Activated naive CD8-positive, alpha-beta T cell (primary cell): ENCODE results near the gene WDFY4.

Experiments used
- H3K27ac Mint-ChIP-seq: one replicate; pipeline ENCODE4 v1.8.0; 2021; ENCODE audit warnings: mixed read lengths
- H3K27me3 Mint-ChIP-seq: one replicate; pipeline ENCODE4 v1.8.0; 2021; ENCODE audit warnings: mixed read lengths
- H3K36me3 Mint-ChIP-seq: one replicate; pipeline ENCODE4 v1.8.0; 2021; ENCODE audit warnings: mixed read lengths
- H3K4me1 Mint-ChIP-seq: one replicate; pipeline ENCODE4 v1.8.0; 2021; ENCODE audit warnings: low read depth, mixed read lengths
- H3K4me3 Mint-ChIP-seq: one replicate; pipeline ENCODE4 v1.8.0; 2021; ENCODE audit warnings: mild to moderate bottlenecking, mixed read lengths
- H3K9me3 Mint-ChIP-seq: one replicate; pipeline ENCODE4 v1.8.0; 2021; ENCODE audit warnings: low read depth, mixed read lengths

WDFY4 gene

DNA sequence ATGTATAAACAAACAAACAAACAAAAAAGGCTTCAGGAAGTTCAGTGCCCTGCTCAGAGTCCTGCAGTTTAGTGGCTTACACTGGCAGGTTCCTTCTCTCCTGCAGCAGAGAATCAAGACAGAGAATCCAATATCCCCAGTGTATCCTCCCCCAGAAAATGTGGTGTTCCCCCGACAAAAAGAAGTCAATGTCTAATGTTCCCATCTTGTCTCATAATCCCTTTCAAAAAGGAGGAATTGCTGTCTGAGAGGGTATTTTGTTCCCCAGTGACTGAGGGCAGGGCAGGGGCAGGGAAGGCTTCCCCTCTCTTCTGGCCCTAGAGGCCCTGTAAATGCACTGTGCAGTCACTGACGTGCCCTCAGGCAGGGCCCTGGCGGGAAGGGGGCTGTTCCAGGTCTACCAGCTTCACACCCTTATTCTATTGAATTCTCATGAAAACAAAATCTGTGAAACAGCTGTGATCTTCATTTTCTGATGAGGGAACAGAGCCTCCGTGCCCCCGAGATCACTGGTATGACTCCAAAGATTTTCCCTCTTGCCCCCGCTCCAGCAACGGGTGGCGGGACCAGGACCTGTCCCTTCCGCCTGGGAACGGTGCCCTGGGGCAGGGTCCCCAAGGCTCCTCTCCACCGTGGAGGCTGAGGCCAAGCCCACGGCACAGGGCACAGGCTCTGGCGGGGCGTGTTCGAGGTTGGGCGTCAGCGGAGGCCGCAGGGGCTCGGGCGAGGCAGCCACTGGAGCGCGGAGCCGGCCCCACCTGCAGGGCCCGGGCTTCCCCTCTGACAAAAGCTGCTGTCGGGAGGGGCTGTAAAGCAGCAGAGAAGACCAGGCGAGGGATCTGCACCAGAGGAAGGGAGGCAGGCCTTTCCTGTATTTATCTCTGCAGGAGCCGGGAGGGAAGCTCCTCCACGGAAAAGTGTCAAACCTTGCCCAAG lies 13.4 kb upstream of the WDFY4 start:
- Mint-ChIP-seq H3K4me1 (no peaks in the 10 kb centered on the region), H3K9me3 (no peaks in the 10 kb centered on the region), H3K27ac (no peak overlapping the region), H3K27me3 (peaks cover 8% of the 10 kb centered on the region), H3K4me3 (no peak overlapping the region), H3K36me3 (no peaks in the 10 kb centered on the region)

DNA sequence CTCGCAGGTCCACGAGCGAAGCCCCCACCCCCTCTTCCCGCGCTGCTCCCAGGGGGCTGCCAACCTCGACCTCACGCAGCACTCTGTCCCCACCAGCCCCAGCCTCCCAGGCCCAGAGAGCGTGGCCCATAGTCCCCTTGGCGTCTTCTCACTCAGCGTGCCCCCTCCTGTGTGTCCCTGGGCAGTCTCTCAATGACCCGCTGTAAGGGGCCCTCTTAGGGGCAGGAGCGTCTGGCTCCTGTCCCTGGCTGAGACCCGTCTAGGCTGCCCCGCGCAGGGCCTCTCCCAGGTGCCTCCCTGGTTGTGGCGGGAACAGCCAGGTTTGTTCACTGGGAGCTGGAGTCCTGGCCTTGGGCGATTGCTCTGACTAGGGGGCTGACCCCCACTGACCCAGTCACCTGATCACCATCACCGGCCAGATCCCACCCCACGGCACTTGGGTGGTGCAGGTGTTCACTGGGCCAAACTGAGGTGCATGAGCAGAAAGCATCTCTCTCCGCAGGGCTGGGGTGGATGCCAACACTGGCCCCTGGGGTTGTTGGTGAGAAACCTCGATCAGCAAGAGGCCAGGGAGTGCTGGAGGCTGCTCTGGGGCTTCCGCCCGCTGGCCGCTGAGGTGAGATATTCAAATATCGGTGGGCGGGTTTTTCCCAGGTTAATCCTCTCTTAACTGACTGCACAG lies 12.6 kb upstream of the WDFY4 start:
- Mint-ChIP-seq H3K27ac (no peak overlapping the region), H3K27me3 (peaks cover 8% of the 10 kb centered on the region), H3K9me3 (no peaks in the 10 kb centered on the region), H3K4me1 (no peaks in the 10 kb centered on the region), H3K4me3 (no peak overlapping the region), H3K36me3 (no peaks in the 10 kb centered on the region)

DNA sequence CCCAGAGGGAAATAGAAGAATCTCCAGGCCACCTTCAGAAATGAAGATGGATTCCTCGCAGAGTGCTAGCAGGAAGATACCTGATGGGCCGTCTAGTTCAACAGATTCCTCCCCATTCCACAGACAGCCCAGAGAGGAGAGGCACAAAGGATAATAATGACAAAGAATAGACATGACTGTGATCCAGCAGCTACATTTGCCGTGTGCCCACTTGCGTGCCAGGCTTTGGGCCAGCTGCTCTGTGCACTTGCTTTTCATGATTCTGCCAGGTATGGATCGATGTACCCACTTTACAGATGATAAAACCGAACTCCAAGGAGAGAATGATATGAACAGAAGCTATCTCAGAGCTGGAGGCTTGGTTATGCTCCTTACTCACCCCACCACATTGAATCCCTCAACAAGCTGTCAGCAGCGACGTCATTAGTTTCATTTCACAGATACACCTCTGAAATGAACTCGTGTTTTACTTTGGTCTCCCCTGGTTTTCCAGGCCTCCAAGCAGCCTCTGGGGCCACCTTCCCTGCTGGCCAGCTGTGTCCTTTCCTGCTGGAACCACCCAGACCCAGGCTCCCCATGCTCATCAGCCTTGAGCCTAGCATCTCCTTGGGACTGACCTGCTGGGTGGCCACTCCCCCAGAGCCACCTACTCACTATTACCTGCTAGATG lies 11.9 kb upstream of the WDFY4 start:
- H3K27me3 Mint-ChIP-seq = peaks cover 8% of the 10 kb centered on the region
- H3K27ac Mint-ChIP-seq = no peak overlapping the region
- no peaks in the 10 kb centered on the region for H3K36me3 Mint-ChIP-seq
- no peaks in the 10 kb centered on the region for H3K4me1 Mint-ChIP-seq
- H3K9me3 Mint-ChIP-seq = no peaks in the 10 kb centered on the region
- no peak overlapping the region for H3K4me3 Mint-ChIP-seq

DNA sequence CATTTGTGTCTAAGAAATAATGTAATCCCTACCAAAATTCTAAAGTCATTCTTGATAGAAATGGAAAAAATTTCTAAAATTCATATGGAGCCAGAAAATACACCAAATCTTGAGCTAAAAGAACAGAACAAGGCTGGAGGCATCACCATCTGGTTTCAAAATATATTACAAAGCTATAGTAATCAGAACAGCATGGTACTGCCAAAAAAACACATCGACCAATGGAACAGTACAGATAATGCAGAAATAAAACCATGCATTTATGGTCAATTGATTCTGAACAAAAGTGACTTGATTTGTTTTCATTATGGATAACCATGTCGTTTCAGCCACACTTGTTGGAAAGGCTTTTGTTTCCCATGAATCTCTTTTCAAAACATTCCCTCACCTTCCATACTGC lies 7.0 kb upstream of the WDFY4 start:
- Mint-ChIP-seq H3K4me3 (no peak overlapping the region), H3K4me1 (no peaks in the 10 kb centered on the region), H3K36me3 (no peaks in the 10 kb centered on the region), H3K27me3 (peaks cover 9% of the 10 kb centered on the region), H3K27ac (no peak overlapping the region), H3K9me3 (no peaks in the 10 kb centered on the region)

DNA sequence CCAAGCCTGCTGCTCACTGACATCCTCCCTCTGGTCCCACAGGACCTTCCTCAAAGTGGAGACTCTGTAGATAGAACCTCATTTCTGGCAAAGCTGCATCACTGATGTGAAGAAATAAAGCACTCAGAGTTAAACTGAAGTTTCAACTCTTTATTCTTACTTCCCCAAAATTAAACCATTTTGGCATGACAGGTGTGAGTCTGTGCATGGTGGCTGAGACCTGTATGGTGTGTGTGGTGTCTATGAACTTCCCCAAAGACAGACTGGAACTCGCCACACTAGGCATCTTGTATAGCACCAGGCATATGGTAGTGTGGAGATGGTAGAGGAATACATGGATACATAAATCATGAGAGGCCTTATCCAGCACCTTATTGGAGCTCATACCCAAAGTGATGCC lies 6.6 kb upstream of the WDFY4 start:
- Mint-ChIP-seq H3K36me3 (no peaks in the 10 kb centered on the region), H3K27ac (no peak overlapping the region), H3K27me3 (peaks cover 5% of the 10 kb centered on the region), H3K9me3 (no peaks in the 10 kb centered on the region), H3K4me1 (no peaks in the 10 kb centered on the region), H3K4me3 (no peak overlapping the region)

DNA sequence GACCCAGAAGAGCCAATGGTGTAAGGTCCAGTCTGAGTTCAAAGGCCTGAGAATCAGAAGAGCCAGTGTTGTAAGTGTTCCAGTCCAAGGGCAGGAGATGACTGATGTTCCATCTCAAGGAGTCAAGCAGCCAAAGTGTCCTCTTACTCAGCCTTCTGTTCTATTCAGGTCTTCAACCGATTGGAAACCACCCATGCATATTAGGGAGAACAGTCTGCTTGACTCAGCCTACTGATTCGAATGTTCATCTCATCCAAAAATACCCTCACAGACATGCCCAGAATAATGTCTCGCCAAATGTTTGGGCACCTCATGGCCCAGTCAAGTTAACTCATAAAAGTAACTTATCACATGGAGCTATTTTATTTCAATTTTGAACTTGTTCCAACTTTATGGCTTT lies 2.9 kb upstream of the WDFY4 start:
- no peak overlapping the region for H3K27ac Mint-ChIP-seq
- no peaks in the 10 kb centered on the region for H3K9me3 Mint-ChIP-seq
- no peaks in the 10 kb centered on the region for H3K36me3 Mint-ChIP-seq
- H3K4me1 Mint-ChIP-seq = no peaks in the 10 kb centered on the region
- H3K4me3 Mint-ChIP-seq = no peak overlapping the region
- peaks cover 6% of the 10 kb centered on the region for H3K27me3 Mint-ChIP-seq

DNA sequence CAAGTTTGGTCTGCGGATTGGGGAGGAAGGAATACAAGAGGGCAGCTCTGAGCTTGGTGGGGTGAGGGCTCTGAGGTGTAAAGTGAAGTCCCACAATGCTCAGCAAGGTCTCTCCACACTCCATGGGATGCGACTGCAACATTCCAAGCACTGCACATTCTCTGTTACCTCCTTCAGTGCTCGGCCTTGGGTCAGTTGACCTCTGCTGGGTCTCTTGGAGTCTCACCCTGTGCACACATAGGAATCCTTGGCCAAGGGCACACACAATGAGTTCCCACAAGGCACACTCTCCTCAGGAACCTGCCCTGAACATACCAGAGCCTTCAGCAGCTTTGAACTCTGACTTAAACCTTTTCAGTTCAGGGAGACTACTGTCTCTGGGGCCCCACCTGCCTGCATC lies 2.4 kb upstream of the WDFY4 start:
- no peaks in the 10 kb centered on the region for H3K4me1 Mint-ChIP-seq
- no peak overlapping the region for H3K27ac Mint-ChIP-seq
- H3K36me3 Mint-ChIP-seq = no peaks in the 10 kb centered on the region
- H3K27me3 Mint-ChIP-seq = peaks cover 6% of the 10 kb centered on the region
- H3K9me3 Mint-ChIP-seq = no peaks in the 10 kb centered on the region
- no peak overlapping the region for H3K4me3 Mint-ChIP-seq

DNA sequence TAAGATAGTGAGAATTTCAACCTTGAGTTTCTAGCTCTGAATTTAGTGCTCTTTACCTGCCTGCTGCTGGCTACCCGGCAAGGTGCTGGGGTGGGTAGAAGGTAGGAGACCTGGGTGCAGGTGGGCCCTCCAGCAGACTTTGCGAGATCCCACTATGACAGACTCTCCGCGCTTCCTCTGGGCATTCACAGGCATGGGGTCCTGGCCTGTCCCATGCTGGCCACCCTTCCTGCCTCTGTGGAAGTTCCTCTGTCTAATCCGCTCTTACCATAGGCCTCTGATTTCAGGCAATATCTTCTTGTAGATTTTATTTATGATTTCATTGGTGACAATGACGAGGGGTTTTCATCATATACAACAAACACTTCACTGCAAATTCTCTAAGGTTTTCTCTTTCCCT lies 1.2 kb upstream of the WDFY4 start:
- no peaks in the 10 kb centered on the region for H3K36me3 Mint-ChIP-seq
- no peaks in the 10 kb centered on the region for H3K4me1 Mint-ChIP-seq
- H3K4me3 Mint-ChIP-seq = no peak overlapping the region
- H3K27me3 Mint-ChIP-seq = peaks cover 7% of the 10 kb centered on the region
- H3K9me3 Mint-ChIP-seq = no peaks in the 10 kb centered on the region
- no peak overlapping the region for H3K27ac Mint-ChIP-seq

DNA sequence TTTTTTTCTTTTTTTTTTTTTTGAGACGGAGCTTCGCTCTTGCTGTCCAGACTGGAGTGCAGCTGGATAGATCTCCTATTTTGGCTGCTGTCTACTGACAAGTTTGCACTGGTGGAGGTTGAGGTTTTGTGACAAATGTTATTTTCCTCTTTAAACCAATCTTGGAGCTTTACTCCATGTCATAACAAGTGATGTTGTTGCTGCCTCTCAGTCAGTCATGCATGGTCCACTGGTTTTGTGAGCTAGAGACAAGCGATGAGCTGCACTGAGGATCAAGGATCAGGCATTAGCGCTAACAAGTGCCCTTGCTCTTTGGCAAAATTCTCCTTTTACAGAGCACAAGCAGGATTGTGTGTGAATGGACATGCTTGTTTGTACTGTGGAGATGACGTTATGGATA lies 805 bp upstream of the WDFY4 start:
- Mint-ChIP-seq H3K4me1 (no peaks in the 10 kb centered on the region), H3K4me3 (no peak overlapping the region), H3K27ac (no peak overlapping the region), H3K36me3 (no peaks in the 10 kb centered on the region), H3K9me3 (no peaks in the 10 kb centered on the region), H3K27me3 (peaks cover 7% of the 10 kb centered on the region)

DNA sequence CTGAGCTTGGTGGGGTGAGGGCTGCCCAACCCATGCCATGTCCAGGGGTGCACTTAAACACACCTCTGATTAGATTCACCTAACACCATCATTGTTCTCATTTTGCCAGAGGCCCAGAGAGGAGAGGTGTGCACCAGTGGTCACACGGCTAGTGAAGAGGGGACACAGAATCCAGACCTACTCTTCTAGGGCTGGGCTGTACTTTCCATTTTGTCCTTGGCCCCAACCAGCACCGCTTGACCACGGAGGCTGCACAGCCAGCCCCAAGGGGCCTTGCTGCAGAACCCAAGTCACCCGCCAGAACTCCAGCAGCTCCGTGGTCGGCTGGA lies 246 bp upstream of the WDFY4 start:
- Mint-ChIP-seq H3K9me3 (no peaks in the 10 kb centered on the region), H3K27me3 (peaks cover 7% of the 10 kb centered on the region)

DNA sequence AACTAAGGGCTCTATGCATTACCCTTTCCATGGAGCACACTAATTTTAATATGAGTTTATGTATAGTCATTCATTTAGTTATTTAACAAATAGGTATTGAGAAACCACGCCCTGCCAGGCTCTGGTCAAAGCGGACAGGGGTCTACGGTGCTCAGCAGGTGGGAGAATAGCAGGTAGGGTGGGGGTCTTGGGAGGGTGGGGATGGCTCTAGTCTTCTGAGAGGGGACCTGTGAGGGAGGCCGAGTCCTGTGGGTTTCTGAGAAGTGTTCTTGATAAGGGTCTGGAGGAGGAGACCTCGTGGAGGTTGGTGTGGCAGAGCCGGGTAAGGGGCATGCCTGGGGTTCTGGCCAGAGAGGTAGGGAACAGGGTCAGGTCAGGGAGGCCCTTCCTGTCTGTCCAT lies 1.1 kb downstream of the WDFY4 start:
- Mint-ChIP-seq H3K27me3 (peaks cover 11% of the 10 kb centered on the region), H3K9me3 (no peaks in the 10 kb centered on the region), H3K4me1 (no peaks in the 10 kb centered on the region), H3K4me3 (no peak overlapping the region), H3K27ac (no peak overlapping the region), H3K36me3 (no peaks in the 10 kb centered on the region)

More for the DNA sequence above, 246 bp upstream of the WDFY4 start:
- H3K36me3 Mint-ChIP-seq = no peaks in the 10 kb centered on the region
- no peaks in the 10 kb centered on the region for H3K4me1 Mint-ChIP-seq
- no peak overlapping the region for H3K4me3 Mint-ChIP-seq
- H3K27ac Mint-ChIP-seq = no peak overlapping the region

DNA sequence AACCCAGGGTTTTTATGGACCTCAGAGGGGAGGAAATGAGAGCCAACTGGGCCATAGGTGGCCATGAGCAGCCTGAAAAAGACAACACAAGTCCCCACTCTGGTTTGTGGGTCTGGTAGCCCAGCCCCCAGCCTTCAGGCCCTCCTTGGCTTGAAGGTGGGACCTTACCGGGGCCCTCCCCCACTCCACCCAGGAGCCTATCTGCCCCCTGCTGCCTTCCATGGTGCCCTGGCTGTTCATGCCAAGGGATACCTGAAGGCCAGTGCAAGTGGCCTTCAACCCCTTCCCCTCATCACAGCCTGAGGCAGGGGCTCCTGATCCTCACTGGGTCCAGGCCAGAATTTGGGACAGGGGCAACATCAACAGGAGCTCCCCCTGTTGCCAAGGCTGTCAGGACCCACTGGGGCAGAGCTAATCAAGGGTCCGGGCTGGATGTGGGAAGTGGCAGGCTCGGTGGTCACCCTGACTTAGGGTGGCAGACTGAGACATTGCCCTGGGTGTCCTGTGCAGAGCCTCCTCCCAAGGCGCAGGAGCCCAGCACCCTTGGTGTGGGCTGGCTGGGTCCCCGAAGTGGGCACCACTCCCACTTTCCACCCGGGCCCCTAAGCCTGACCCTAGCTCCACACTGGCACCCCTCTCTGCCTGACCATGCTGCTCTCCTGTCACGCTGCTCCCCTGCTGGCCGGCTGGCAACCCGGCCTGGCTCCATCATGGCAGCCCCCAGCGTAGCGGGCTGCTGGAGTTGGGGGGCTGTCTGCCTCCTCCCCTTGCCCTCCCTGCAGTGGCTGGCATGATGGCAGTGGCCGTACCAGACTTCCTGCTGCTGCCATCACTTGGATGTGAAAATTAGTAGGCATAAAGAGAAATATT lies 6.4 kb downstream of the WDFY4 start:
- Mint-ChIP-seq H3K27ac (no peak overlapping the region), H3K36me3 (no peaks in the 10 kb centered on the region), H3K4me3 (no peak overlapping the region), H3K4me1 (no peaks in the 10 kb centered on the region), H3K9me3 (no peaks in the 10 kb centered on the region), H3K27me3 (peaks cover 7% of the 10 kb centered on the region)

DNA sequence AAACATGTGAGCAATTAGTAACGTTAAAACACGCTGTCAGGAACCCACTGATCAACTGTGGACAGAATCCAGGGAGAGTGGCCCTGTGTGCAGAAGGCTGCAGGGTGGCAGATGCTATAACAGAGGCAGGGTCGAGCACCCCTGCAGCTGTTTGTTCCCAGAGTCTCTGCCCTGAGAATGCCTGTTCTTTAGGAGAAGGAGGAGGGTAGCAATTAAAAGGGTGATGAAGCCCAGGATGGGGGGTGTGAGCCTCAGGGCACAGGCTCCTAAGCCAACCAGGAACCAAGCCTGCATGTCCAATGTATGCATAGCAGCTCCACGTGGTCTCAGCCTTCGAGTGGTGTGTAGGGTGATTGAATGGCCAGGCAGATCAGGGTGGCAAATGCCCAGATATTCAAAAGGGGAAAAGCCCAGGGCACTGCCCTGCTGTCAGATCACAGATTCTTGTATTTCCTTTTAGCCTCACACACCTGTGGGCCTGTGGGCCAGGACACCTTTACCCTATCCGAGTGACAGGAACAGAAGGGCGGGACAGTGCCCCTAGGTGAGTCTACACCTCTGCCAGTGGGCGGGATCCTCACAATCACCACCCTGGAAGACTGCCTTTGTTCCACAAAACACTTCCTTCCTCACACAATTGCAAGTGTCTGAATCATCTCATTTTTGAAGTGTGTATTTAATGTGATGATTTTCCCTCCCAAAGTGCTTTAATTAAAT lies 7.3 kb downstream of the WDFY4 start:
- Mint-ChIP-seq H3K4me3 (no peak overlapping the region), H3K4me1 (no peaks in the 10 kb centered on the region), H3K27me3 (peaks cover 7% of the 10 kb centered on the region), H3K27ac (no peak overlapping the region), H3K36me3 (no peaks in the 10 kb centered on the region), H3K9me3 (no peaks in the 10 kb centered on the region)

DNA sequence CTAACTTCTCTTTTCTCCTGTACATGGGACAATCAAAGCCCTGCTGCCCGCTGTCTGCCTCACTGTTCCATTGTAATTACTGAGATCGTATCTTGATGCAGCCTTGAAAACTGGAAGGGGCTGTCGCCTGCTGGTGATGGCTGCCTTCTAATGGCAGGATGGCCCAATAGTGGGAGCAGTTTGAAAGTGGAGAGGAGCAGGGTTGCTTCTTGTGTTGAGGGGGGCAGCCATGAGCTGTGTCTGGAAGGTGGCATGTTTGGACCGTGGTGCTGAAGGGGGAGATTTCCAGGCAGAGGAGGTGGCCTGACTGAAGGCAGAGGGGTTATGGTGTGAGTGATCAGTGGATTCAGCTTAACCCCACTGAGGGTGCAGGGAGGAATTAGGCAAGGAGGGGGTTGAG lies 8.1 kb downstream of the WDFY4 start:
- no peaks in the 10 kb centered on the region for H3K36me3 Mint-ChIP-seq
- no peak overlapping the region for H3K4me3 Mint-ChIP-seq
- no peaks in the 10 kb centered on the region for H3K9me3 Mint-ChIP-seq
- no peak overlapping the region for H3K27ac Mint-ChIP-seq
- H3K27me3 Mint-ChIP-seq = peaks cover 7% of the 10 kb centered on the region
- no peaks in the 10 kb centered on the region for H3K4me1 Mint-ChIP-seq
